Measurements from ENCODE around the gene SWAP70.
"Not testable (repeated sequence)": the region's sequence is repeated elsewhere in the genome, so short reads cannot be mapped to it uniquely, and the experiment has no call there.

The SWAP70 gene

GRCh38 chr11:9663699-9664275 lies at the start of gene SWAP70:
SWAP70 (plus strand) TSS chr11:9664077; CDS start chr11:9664180, 103 bp downstream.
- H3K4me3 ChIP-seq (ENCODE audit: low read depth, low read length), result peak within 1 kb of the TSS; percentile 93
- DNase-seq (ENCODE audit: low read depth), result peak; percentile 41

GRCh38 chr11:9615031-9615451 lies 48.8 kb upstream of the SWAP70 start:
- DNase-seq (ENCODE audit: low read depth), result no peak
- H3K4me3 ChIP-seq (ENCODE audit: low read depth, low read length), result no peak overlapping the region

GRCh38 chr11:9616042-9616675 lies 47.7 kb upstream of the SWAP70 start:
- no peak overlapping the region for H3K4me3 ChIP-seq (ENCODE audit: low read depth, low read length)
- DNase-seq (ENCODE audit: low read depth), result no peak

GRCh38 chr11:9616858-9617257 lies 47.0 kb upstream of the SWAP70 start:
- no peak for DNase-seq (ENCODE audit: low read depth)
- no peak overlapping the region for H3K4me3 ChIP-seq (ENCODE audit: low read depth, low read length)

GRCh38 chr11:9617940-9618339 lies 45.9 kb upstream of the SWAP70 start:
- no peak for DNase-seq (ENCODE audit: low read depth)
- H3K4me3 ChIP-seq (ENCODE audit: low read depth, low read length), result no peak overlapping the region

- H3K4me3 ChIP-seq (ENCODE audit: low read depth, low read length), result no peak overlapping the region
- no peak for DNase-seq (ENCODE audit: low read depth)
Observed at GRCh38 chr11:9619004-9619403, 44.9 kb upstream of the SWAP70 start.

GRCh38 chr11:9619971-9620370 lies 43.9 kb upstream of the SWAP70 start:
- DNase-seq (ENCODE audit: low read depth), result no peak
- H3K4me3 ChIP-seq (ENCODE audit: low read depth, low read length), result no peak overlapping the region

GRCh38 chr11:9622353-9622752 lies 41.5 kb upstream of the SWAP70 start:
- not testable (repeated sequence) for DNase-seq (ENCODE audit: low read depth); H3K4me3 ChIP-seq (ENCODE audit: low read depth, low read length)

GRCh38 chr11:9623053-9623452 lies 40.8 kb upstream of the SWAP70 start:
- H3K4me3 ChIP-seq (ENCODE audit: low read depth, low read length); DNase-seq (ENCODE audit: low read depth): not testable (repeated sequence)

- no peak for DNase-seq (ENCODE audit: low read depth)
- H3K4me3 ChIP-seq (ENCODE audit: low read depth, low read length), result no peak overlapping the region
Observed at GRCh38 chr11:9624448-9624847, 39.4 kb upstream of the SWAP70 start.

- no peak for DNase-seq (ENCODE audit: low read depth)
Observed at GRCh38 chr11:9625162-9625561, 38.7 kb upstream of the SWAP70 start.

GRCh38 chr11:9625728-9626127 lies 38.1 kb upstream of the SWAP70 start:
- no peak for DNase-seq (ENCODE audit: low read depth)
- no peak overlapping the region for H3K4me3 ChIP-seq (ENCODE audit: low read depth, low read length)

More at GRCh38 chr11:9625162-9625561, 38.7 kb upstream of the SWAP70 start:
- no peak overlapping the region for H3K4me3 ChIP-seq (ENCODE audit: low read depth, low read length)

- no peak overlapping the region for H3K4me3 ChIP-seq (ENCODE audit: low read depth, low read length)
- DNase-seq (ENCODE audit: low read depth), result no peak
Observed at GRCh38 chr11:9626496-9627394, 37.1 kb upstream of the SWAP70 start.

- H3K4me3 ChIP-seq (ENCODE audit: low read depth, low read length), result no peak overlapping the region
- DNase-seq (ENCODE audit: low read depth), result no peak
Observed at GRCh38 chr11:9629064-9629463, 34.8 kb upstream of the SWAP70 start.

- no peak overlapping the region for H3K4me3 ChIP-seq (ENCODE audit: low read depth, low read length)
- no peak for DNase-seq (ENCODE audit: low read depth)
Observed at GRCh38 chr11:9633679-9634078, 30.2 kb upstream of the SWAP70 start.

GRCh38 chr11:9636691-9637090 lies 27.2 kb upstream of the SWAP70 start:
- no peak overlapping the region for H3K4me3 ChIP-seq (ENCODE audit: low read depth, low read length)
- DNase-seq (ENCODE audit: low read depth), result no peak

GRCh38 chr11:9639099-9639498 lies 24.8 kb upstream of the SWAP70 start:
- no peak overlapping the region for H3K4me3 ChIP-seq (ENCODE audit: low read depth, low read length)
- DNase-seq (ENCODE audit: low read depth), result no peak

GRCh38 chr11:9639985-9640384 lies 23.9 kb upstream of the SWAP70 start:
- no peak for DNase-seq (ENCODE audit: low read depth)

GRCh38 chr11:9642894-9643293 lies 21.0 kb upstream of the SWAP70 start:
- H3K4me3 ChIP-seq (ENCODE audit: low read depth, low read length), result no peak overlapping the region
- no peak for DNase-seq (ENCODE audit: low read depth)

More at GRCh38 chr11:9639985-9640384, 23.9 kb upstream of the SWAP70 start:
- no peak overlapping the region for H3K4me3 ChIP-seq (ENCODE audit: low read depth, low read length)

- H3K4me3 ChIP-seq (ENCODE audit: low read depth, low read length), result no peak overlapping the region
- no peak for DNase-seq (ENCODE audit: low read depth)
Observed at GRCh38 chr11:9643751-9644150, 20.1 kb upstream of the SWAP70 start.
